ENCODE measurements around the gene TMEM219.
"Not testable (repeated sequence)": the region's sequence is repeated elsewhere in the genome, so short reads cannot be mapped to it uniquely, and the experiment has no call there.

TMEM219 gene

DNA sequence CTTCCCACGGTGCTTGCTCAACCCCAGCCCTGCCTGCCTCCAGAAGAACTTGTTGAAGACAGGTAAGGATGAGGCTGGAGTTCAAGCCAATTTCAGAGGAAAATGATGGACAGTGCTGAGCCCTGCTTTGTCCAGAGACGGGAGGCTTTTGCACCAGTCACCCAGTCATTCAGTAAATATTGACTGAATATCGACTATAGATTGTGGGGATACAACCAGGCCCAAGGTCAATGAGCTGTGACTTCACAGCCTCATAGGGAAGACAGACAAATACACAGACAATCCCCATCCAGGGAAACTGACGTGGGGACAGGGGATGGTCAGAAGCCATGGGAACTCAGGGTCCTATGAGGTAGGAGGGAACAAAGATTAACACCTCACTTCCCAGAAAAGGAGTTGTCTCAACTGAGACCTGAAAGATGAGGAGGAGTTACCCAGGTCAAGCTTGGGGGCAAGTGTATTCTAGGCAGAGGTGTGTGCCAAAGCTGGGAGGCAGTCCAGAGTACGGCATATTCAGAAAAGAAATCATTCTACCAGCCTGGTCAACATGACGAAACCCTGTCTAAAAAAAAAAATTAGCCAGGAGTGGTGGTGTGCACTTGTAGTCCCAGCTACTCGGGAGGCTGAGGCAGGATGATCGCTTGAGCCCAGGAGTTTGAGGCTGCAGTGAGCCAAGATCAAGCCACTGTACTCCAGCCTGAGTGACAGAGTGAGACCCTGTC is 54.8 kb downstream of the TMEM219 start:
- DNase-seq = no peak

GRCh38 chr16:30017277-30017656 is 55.4 kb downstream of the TMEM219 start:
- no peak for DNase-seq

GRCh38 chr16:30017937-30018336 is 56.1 kb downstream of the TMEM219 start:
- DNase-seq = not testable (repeated sequence)

DNA sequence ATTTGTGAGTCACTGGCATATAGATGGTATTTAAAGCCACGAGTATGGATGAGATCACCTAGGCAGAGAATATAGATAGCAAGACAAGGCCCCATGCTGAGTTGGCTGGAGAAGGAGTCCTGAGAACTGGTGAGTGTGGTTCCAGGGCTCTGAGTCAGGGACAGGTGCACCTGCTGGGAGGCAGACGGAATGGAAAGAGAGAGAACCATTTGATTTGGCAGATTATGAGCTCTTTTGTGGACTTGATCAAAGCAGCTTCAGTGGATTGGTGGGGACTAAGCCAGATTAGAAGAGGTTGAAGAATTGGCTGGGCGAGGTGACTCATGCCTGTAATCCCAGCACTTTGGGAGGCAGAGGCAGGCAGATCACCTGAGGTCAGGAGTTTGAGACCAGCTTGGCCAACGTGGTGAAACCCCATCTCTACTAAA is 56.9 kb downstream of the TMEM219 start:
- no peak for DNase-seq
